HG03135 (cell line): ENCODE measurements around the gene MAPK8IP1.

ENCODE experiments used
- ATAC-seq: cut with Tn5 transposase; IDR thresholded peaks from one replicate; pipeline ENCODE4 v1.9.1; 2021; ENCODE audit warnings: mild to moderate bottlenecking, moderate library complexity; ENCODE audit not compliant: unreplicated experiment

MAPK8IP1 gene

DNA sequence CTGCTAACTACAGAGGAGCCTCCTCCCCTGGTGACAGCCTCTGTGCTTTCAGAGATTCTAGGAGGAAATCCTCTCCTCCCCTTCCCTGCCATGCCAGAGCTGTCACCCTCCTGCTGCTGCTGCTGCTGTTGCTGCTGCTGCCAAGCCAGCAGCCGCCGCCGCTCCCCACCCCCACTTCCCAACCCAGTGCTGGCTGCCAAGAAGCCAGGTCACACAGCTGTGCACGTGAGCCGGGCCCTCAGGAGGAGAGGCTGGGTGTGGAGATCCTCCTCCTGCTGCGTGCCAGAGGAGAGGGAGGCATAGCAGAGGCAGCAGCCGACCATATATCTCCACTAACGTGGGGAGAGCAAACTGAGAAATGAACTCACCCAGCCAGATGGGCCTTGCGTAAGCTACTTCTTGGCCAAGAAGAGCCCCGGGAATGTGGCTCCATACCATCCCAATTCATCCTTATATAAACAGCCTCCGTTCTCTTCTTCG is 25.8 kb upstream of the MAPK8IP1 start:
- ATAC-seq = no peak

DNA sequence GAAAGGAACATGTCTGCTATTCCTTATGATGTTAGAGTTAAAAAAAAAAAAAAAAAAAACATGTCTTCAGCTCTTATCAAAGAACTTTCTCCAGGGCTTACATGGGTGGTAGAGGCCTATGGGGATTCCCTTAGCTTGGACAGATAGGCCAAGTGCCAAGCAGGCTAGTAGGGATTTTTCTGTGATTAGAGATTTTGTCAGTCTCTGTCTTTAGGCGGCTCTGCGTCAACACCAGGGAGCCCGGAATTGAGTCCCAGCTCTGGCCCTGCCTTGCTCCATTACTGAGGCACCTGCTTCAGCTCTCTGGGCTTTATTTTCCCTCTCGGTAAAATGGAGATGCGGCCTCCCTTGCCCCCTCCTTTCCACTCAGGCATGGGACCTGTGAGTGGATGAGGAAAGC is 25.1 kb upstream of the MAPK8IP1 start:
- no peak for ATAC-seq

DNA sequence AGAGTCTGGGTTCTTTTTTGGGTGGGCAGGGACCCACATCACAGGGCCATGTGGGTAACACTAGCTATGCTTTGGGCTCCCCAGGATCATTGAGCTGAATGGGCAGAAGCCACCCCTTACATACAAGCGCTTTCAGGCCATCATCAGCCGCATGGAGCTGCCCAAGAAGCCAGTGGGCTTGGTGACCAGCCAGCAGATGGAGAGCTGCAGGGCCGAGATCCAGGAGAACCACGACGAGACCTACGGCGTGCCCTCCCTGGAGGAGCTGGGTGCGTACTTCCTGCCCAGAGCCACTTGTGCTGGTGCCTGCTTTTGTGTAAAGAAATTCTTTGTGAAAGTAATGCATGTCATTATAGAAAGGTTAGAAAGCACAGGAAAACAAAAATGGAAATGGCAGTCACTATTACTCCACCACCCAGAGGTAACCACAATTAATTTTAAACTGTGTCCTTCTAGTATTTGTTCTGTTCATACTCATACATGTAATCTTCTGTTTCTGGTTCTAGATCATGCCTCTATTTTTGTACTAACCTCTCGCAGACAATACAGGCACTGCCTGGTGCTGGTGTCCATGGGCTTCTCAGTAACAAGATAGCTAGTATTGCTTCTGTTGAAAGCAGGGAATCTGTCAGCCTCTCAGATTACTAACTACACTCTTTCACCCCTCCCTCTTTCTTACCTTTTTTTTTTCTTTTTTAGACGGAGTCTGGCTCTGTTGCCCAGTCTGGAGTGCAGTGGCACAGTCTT is 24.5 kb upstream of the MAPK8IP1 start:
- ATAC-seq = no peak

DNA sequence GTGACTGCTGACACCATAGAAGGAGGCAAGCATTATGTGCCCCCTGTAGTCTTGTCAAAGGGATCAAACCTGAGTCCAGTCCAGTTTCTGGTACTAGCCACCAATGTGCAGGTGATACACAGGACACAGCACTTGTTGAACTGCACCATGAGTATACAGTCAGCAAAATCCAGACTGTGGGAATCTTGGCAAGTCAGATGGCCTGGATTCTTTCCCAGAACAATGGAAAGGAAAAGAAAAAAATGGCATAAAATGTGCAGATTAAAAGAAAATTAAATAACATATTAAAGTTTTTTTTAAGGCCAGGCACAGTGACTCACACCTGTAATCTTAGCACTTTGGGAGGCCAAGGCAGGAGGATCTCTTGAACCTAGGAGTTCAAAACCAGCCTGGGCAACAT is 21.4 kb upstream of the MAPK8IP1 start:
- no peak for ATAC-seq

DNA sequence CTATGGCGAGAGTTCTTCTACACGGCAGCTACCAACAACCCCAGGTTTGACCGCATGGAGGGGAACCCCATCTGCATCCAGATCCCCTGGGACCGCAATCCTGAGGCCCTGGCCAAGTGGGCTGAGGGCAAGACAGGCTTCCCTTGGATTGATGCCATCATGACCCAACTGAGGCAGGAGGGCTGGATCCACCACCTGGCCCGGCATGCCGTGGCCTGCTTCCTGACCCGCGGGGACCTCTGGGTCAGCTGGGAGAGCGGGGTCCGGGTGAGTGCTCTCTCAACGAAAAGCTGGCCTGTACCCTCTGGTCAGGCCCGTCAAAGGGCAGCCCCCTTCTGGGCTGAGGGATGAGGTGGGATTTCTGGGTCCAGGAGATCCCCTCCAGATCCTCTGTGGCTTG is 15.9 kb upstream of the MAPK8IP1 start:
- ATAC-seq = no peak

DNA sequence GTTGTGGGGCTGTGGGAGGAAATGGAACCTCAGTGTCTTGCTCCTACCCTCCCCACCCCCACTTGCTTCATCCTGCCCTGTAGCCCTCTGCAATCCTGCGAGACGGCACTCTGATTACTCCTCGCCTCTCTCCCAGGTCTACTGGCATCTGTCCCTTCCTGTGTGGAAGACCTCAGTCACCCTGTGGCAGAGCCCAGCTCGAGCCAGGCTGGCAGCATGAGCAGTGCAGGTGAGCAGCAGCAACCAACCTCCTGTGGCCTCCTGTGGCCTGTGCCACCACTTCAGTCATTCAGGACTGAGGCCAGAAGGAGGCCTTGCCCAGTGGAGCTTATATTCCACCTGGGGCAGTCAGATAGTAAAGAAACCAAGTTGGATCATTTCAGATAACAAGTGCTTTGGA is 14.7 kb upstream of the MAPK8IP1 start:
- no peak for ATAC-seq

DNA sequence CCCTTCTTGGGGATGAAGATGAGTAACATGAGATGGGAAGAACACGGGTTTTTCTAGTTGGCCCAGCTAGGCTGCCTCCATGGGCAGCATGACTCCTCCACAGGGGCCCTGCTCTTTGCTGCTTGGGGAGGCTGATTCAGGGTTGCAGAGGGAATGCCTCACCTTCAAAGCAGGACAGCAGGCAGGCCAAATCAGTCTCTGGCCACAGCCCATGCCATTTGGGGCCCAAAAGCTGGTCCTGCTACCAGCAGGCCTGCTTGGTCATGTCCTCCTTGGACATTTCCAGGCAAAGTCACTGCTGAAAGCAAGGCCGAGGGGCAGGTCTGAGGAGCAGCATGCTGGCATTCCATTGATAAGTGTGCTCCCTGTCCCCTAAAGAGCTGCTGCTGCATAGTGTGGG is 13.8 kb upstream of the MAPK8IP1 start:
- no peak for ATAC-seq

DNA sequence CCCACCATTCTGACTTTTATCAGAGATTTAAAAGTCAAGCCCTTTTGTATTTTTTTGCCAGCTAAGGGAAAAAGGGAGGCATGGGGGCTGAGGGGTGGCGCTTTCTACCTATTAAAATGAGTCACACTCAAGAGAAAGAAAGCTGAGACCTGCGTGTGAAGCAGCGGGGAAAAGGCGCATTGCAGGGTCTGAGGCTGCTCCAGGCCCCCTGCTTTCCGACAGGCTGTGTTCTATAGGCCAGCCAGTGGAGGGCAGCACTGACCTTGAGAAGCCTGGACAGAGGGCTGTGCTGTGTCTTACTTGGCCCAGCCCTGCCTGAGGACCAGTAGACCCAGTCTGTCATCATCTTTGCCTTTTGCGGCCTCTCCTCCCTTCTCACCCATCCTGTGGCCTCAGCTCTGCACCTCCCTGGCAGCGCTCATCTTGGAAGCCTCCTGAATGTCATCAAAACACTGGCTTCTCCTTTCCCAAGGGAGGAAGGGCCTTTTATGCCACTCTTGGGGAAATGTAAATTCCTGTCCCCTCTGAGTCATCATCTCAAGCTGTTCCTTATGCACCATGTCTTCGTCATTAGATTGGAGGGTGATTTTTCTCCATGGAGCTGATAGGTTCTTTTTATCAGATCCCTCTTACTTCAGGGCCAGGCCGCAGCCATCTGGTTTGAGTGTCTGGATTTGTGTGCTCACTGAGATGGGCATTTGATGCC is 12.6 kb upstream of the MAPK8IP1 start:
- no peak for ATAC-seq

DNA sequence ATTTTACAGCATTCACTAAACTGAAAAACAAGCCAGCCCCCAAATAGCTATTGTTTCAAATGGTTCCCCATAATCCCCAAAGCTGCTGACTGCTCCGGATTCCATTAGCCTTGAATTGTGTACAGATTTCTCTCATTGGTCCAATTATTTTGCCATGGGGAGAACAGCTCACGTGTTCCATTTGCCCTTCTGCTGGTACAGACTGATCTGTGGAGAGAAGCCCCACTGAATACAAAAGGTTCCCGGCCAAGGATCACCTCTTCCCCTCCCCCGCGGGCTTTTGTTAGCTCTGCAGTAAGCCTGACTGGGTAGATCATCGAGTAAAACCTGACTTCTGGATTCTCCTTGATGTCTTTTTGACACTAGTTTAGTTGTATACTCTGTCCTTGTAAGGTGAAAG is 9.1 kb upstream of the MAPK8IP1 start:
- ATAC-seq = no peak

DNA sequence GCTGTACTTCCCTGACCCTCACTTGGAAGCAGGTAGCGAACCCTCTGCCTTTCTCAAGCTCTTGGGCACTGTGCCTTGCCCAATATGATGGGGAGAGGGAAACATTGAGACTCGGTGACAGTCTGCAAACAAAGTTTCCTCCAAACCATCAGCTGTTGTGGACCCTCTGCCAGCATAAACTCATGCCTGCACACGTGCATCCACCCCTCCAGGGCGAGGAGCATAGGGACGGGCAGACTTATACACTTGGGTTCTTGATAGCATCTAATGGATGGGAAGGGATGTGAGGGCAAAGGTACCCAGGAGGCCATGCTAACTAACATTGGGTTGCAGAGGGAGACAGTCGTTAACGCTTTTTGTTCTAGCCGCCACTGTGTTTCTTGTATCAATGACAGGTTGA is 8.2 kb upstream of the MAPK8IP1 start:
- ATAC-seq = no peak

DNA sequence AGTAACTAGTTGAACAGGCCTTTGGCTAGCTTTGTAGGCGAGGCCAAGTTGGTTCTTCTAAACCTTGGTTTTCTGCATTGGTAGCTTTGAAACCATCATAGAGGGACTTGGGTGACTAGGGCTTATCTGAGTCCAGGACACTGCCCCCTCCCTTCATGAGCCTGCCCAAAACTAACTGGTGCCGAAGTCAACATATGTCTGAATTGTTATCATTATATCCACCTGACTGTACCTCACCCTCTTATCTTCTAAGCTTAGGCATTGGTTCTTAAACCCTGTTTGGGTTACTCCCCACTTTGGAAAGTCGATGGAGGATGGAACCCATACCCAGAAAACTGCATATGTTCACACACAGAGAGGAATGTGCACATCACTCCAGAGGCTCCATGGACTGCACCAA is 7.6 kb upstream of the MAPK8IP1 start:
- ATAC-seq = no peak

DNA sequence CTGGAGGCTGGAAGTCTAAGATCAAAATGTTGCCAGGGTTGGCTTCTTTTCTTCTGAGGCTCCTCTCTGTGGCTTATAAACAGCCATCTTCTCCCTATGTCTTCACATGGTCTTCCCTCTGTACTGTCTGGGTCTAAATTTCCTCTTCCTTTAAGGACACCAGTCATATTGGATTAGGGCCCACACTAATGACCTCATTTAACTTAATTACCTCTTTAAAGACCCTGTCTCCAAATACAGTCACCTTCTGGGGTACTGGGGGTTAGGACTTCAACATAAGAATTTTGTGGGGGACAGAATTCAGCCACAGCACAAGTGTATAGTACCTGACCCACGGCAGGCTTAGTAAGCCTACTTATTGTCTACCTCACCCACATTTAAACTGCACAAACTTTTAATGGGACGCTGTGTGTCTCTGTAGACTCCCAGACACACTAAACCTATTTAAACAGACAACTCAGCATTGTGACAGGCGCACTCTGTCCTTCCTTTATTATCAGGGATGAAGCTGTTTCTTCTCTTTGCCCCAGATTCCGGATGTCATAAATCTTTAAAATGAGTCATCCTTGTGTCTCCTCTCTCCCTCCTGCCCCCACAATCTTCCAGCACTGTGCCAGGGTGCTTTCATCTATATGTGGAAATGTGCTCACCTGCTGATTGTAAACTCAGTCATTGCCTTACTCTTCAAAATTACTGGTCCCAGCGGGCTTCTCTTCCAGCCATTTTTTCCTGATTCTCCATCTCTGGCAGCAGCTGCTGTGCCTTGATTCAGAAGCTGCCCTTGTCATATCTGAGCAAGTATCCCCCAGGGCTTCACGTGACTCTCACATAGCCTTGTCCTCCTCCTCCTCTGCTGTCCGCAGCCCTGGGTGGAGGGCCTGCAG is 5.4 kb upstream of the MAPK8IP1 start:
- no peak for ATAC-seq

DNA sequence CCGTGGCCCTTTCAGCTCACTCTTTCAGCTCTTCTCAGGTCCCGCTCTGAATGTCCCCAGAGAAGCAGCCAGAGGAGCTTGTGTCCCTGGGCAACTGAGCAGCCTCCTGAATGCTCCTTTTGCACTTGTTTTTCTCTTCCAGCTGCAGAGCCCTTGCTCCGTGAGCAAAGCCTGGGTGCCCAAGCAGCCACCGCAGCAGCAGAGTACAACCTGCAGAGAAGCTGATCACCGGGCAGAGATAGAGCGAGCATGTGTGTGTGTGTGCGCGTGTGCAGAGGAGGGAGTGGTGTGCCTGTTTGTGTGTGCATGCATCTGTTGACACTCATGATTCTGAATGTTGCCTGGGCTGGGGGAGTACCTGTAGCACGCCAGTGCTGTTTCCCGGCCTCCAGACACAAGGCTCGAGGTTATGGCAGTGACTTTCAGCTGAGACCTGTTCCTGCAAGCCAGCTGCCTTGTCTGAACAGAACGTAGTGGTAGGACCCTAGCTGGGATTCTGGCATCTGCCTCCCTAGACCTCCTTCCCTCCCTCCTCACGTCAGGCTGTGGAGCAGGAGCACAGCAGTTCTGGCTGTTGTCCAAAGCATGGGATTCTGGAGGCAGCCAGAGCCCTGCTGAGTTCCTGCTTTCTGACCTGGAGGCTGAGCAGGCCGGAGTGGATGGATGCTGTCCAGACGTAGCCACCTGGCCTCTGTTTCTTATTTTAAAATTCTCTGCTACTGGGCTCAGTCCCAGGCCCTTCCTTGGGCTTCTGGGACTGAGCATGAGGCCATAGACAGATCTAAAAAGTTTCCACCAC is 4.5 kb upstream of the MAPK8IP1 start:
- ATAC-seq = no peak

DNA sequence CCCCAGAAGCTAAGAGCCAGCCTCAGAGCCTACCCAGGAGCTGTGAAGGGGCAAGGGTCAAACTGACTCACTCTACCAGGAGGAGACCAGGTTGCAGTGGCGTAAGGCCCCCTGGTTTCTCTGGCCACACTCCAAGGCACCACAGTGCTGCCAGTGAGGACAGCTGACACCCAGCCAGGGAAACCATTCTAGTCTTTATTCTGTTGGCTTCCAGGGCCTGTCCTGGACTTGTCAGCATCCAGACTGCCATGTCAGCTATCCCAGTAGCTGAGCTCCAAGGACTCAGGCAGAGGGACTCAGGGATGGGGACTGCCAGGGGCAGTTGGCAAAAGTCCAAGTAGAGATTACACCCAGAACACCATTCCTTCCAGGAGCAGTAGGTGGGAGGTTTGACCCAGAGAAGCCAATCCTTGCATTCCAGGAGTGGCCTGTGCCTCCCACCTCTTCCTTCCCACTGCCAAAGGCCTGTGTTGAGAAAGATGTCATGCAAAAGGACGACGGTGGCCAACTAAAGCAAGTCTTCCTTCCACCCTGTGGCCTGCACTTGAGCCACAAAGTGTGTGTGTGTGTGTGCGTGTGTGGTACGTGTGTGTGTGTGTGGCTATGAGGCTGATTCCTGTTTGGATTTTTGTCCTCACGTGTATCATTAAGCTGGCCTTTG is 3.6 kb upstream of the MAPK8IP1 start:
- no peak for ATAC-seq

DNA sequence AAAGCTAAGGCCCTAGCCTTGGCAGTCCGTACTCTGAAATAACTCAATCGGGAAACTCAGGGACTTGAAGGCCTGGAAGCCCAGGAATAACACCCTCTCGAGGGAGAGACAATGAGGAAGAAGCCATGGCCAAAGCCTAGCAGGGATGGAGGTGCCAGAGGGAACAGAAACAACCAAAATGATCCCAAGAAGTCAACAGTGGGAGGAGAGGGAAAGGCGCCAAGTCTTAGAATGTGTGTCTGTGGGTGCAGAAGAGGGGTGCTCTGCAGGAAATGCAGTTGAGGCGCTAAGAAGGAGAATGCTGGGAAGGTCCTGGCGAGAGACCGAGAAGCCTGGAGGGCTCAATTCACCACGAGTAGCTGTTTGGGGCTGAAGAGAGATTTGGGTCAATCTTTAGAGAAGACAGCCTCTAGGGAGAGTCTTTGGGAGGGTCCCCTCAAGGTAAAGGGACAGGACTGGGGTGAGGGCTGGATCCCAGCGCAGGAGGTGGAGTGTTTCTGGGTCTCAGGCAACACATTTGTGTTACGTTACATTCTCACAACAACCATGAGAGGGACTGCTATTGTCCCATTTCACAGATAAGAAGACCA is 760 bp upstream of the MAPK8IP1 start:
- ATAC-seq = no peak

DNA sequence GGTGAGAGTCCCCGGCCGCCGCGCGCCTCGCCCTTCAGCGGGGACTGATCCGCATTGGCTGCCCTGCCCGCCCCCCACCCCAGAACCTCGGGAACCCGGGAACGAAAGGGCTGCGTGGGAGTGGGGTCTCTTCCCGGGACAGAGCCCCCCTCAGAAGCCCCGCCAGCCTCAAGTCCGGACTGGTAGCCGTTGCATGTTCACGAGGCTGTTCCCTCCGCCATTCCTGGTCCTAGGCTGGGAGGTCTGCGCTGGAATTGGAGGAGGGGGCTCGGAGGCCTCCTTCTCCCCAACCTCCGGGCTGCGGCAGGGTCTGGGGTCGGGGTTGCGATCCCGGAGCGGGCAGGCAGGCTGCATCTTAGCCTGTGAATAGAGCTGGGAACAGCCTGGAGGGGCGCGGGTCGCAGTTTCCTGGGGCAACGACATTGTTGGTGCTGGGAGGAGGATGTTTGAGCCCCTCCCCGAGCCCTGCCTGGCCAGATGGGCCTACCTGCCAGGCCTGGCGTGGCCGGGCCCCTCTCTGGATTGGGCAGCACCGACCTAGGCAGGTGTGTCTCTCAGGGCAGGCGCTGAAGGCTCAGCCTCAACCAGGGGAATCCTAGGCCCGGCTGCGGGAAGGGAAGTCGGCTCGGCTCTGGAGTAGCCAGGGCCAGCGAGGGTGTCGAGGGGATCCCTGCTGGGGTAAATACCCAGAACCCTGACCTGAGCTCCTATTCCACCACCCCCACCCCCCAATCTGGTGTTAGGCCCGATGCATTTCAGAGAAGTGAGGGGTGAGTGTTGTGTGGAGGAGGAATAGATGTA is 670 bp downstream of the MAPK8IP1 start:
- ATAC-seq = no peak

DNA sequence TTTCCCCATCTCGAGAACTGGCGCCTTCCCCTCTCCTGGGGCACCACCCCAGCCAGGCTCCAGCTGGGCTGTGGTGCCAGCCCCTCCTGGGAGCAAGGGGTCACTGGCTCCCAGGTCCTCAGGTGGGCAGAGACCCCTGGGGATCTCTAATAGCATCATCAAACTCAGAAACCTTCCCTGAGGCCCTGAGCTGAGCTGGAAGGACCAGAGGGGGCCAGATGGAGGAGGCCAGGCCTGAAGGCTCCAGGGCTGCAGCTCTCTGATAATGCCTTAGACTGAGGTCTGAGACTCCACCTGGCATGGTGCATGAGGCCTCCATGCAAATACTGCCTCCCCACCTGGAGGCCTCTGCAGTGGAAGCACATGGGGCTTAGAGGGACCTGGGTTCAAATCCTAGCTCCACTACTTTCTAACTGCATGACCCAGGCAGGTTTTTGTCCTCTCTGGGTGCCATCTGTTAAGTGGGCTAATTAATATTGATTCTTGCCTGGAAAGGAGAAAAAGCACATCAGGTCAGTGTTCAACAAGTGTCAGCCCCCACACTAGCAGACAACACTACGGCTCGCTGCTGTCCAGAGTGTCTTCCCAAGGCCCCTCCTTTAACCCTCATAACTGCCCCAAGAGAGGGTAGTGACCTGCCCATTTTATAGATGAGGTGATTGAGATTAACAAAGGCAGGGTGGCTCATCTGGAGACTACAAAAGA is 1.5 kb downstream of the MAPK8IP1 start:
- ATAC-seq = no peak

DNA sequence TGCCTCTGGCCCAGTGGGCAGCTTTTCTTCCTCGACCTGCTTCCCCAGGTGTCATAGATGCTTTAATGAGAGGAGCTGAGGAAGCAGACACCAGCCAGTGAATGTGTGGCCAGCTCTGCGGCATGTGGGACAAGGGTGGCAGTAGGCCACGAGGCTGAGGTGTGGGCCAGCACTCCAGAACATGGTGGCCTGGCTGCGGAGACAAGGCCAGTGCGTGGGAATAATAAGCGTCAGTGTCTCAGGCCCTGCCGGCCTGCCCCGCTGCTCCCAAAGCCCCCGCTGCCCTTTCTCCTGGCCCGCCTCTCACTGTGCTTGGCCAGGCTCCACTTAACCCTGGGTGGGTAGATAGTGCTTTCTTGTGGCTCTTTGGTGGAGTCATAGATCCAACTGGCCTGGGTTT is 2.1 kb downstream of the MAPK8IP1 start:
- ATAC-seq = no peak
